ENCODE measurements around the gene UQCRC1. TPM values are rescaled to one million over a fixed set of nuclear protein-coding genes. Genes with fewer than 3 reads are reported as not detected.
A peak's percentile ranks its signal among the peaks of the same experiment; 100 is the strongest.

UQCRC1 gene
- total and polyA plus RNA-seq, 2 of the 8 experiments (the other 6 are each of a cell fraction or from before 2014, with no cell fraction given) = 310 to 720 TPM

DNA sequence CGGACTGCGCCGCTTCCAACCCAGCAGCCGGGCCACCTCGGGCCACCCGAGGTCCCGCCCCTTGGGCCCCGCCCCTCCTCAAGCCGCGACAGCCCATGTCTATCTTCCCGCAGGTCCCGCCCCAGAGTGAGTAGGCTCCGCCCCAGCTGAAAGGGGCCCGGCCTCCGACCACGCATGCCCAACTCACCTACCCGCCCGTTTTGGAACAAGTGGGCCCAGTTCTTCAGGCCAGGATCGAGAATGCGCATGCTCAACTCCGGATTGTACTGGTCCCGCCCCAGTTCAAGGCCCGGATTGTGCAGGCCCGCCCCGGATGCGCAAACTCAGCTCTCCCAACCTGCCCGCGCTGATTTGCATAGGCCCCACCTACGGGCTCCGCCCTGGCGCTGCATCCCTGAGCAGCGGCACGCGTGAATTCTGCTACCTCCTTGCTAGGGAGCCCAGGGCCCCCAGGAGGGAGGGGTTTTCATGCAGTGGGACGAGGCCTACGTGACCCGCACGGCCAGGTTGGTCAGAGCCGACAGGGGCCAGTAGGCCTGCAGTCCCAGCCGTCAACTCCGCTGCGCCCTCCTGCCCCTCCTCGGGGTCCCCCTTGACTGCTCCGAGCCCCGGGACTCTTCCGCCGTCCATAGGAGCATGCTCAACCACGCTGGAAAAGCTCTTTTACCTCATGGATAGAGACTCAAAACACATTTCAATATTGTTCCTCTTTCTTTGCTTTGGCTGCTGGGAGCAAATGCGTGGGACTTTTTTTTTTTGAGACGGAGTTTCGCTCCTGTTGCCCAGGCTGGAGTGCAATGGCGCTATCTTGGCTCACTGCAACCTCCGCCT, 52.4 kb downstream of the UQCRC1 start, which contains the start of gene PFKFB4 (continued):
- peak; percentile 80 to 92; a peak in 2 of 4 replicates for TF ChIP-seq HDAC2 (IDR thresholded peaks at IDR 0.05; ENCODE audit: borderline replicate concordance in 1 of 2, low read depth in 2 of 2, low read length in 2 of 2)
- TF ChIP-seq BACH1 (IDR thresholded peaks at IDR 0.05; ENCODE audit: low read length) = peak; percentile 86
- TF ChIP-seq MAFK (IDR thresholded peaks at IDR 0.05; ENCODE audit: low read depth, low read length) = no peak
- TF ChIP-seq SP1 (IDR thresholded peaks at IDR 0.05; ENCODE audit: low read depth, low read length) = no peak; the same call in 1 of the 2 replicates
- no peak for TF ChIP-seq CHD1 (IDR thresholded peaks at IDR 0.05; ENCODE audit: low read depth, low read length)
- TF ChIP-seq SIX5 (IDR thresholded peaks at IDR 0.05; ENCODE audit: low read depth, low read length) = no peak
- TF ChIP-seq, protein P1, sequence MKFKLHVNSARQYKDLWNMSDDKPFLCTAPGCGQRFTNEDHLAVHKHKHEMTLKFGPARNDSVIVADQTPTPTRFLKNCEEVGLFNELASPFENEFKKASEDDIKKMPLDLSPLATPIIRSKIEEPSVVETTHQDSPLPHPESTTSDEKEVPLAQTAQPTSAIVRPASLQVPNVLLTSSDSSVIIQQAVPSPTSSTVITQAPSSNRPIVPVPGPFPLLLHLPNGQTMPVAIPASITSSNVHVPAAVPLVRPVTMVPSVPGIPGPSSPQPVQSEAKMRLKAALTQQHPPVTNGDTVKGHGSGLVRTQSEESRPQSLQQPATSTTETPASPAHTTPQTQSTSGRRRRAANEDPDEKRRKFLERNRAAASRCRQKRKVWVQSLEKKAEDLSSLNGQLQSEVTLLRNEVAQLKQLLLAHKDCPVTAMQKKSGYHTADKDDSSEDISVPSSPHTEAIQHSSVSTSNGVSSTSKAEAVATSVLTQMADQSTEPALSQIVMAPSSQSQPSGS (IDR thresholded peaks at IDR 0.05; ENCODE audit: low read length) = no peak
- TF ChIP-seq CEBPB (IDR thresholded peaks at IDR 0.05; ENCODE audit: low read depth, low read length) = no peak
- TF ChIP-seq, protein P2, sequence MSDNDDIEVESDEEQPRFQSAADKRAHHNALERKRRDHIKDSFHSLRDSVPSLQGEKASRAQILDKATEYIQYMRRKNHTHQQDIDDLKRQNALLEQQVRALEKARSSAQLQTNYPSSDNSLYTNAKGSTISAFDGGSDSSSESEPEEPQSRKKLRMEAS (IDR thresholded peaks at IDR 0.05) = no peak
- 0 out of 2 replicates have a peak, but pooled peaks have one; percentile 11 for TF ChIP-seq KDM1A (IDR thresholded peaks at IDR 0.05; ENCODE audit: borderline replicate concordance, low read length)
- TF ChIP-seq BRCA1 (IDR thresholded peaks at IDR 0.05; ENCODE audit: low read depth, low read length) = no peak
- TF ChIP-seq JUND (IDR thresholded peaks at IDR 0.05; ENCODE audit: low read length) = no peak
- no peak for TF ChIP-seq EZH2 (IDR thresholded peaks at IDR 0.05; ENCODE audit: low read depth, low read length, severe bottlenecking)
- TF ChIP-seq, protein P3, sequence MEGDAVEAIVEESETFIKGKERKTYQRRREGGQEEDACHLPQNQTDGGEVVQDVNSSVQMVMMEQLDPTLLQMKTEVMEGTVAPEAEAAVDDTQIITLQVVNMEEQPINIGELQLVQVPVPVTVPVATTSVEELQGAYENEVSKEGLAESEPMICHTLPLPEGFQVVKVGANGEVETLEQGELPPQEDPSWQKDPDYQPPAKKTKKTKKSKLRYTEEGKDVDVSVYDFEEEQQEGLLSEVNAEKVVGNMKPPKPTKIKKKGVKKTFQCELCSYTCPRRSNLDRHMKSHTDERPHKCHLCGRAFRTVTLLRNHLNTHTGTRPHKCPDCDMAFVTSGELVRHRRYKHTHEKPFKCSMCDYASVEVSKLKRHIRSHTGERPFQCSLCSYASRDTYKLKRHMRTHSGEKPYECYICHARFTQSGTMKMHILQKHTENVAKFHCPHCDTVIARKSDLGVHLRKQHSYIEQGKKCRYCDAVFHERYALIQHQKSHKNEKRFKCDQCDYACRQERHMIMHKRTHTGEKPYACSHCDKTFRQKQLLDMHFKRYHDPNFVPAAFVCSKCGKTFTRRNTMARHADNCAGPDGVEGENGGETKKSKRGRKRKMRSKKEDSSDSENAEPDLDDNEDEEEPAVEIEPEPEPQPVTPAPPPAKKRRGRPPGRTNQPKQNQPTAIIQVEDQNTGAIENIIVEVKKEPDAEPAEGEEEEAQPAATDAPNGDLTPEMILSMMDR (IDR thresholded peaks at IDR 0.05; ENCODE audit: control extremely low read depth in 1 of 3, insufficient read depth in 1 of 3, low read depth in 1 of 3, low read length in 3 of 3) = peak in 1 of 3 experiments; percentile 36; a peak in 1 of 4 replicates
- 0 out of 2 replicates have a peak, but pooled peaks have one; percentile 10 for TF ChIP-seq RBBP5 (IDR thresholded peaks at IDR 0.05; ENCODE audit: borderline replicate concordance, low read depth, low read length)
- no peak for TF ChIP-seq RAD21 (IDR thresholded peaks at IDR 0.05 in 1 of 2, conservative IDR thresholded peaks at IDR 0.05 in 1 of 2; ENCODE audit: low read depth in 2 of 2, low read length in 2 of 2)
- TF ChIP-seq, protein P4, sequence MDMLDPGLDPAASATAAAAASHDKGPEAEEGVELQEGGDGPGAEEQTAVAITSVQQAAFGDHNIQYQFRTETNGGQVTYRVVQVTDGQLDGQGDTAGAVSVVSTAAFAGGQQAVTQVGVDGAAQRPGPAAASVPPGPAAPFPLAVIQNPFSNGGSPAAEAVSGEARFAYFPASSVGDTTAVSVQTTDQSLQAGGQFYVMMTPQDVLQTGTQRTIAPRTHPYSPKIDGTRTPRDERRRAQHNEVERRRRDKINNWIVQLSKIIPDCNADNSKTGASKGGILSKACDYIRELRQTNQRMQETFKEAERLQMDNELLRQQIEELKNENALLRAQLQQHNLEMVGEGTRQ (IDR thresholded peaks at IDR 0.05; ENCODE audit: low read length) = no peak

Measured in H1 (cell line).